GM10847 (cell line): ENCODE results near the gene TRUB1.

Source experiments
- POLR2A ChIP-seq: IDR thresholded peaks from 2 replicates; pipeline ENCODE4 v1.6.1; 2011; ENCODE audit not compliant: insufficient read length; ENCODE audit errors: extremely low read depth

Gene TRUB1

DNA sequence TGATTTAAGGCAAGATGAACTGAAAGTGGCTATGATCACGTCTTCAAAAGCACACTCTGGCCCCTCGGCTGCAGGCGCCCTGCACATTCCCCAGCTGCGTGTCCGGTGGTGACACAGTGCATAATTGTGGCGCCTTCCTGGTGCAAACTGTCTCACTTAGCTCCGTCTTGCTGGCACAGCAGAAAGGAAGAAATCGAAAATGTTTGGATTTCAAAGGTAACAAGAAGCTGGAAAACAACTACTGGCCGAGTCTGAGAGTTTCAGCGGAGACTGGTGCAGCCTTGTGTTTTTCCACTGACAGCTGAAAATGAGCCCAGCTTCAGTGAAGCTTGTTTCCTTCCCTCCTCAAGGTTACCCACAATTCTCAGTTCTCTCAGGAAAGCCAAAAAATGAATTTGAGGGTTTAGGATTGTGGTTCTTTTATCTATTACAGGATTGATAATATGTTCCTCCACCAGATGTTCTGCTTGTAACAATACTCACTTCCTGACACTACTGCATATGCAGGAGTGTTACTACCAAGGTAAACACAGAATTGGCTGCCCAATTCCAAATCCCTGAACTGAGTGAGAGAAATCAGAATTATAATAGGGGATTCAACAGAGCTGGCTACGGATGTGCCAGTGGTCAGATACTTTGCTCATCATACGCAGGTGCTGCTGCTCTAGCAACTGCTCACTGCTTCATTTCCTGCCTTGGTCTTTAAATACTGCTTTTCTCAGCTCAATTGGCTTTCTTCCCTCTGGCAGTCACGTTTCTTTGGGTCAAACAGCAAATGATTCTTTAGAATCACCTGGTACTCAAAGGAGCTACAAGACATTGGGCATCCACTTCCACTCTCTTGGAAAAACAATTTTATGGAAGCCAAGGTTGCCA, 63.7 kb downstream of the TRUB1 start:
- TF ChIP-seq POLR2A, result no peak

DNA sequence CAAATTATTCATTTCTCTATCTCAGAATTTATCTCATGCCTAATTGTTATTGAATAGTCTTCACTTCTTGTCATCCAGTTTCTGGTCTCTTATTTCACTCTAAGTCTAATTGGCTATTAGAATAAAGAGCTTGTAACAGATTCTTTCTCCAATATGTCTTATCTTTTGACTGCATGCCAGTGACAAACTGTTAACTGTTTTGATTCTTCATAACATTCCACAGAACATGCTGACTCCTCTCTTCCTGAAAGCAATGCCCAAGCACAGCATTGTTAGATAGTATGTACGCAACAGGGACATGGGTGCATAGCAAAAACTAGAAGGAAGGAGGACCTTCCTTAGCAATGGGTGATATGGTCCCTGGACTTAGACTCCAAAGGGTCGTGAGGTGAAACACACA, 65.4 kb downstream of the TRUB1 start:
- TF ChIP-seq POLR2A, result no peak

DNA sequence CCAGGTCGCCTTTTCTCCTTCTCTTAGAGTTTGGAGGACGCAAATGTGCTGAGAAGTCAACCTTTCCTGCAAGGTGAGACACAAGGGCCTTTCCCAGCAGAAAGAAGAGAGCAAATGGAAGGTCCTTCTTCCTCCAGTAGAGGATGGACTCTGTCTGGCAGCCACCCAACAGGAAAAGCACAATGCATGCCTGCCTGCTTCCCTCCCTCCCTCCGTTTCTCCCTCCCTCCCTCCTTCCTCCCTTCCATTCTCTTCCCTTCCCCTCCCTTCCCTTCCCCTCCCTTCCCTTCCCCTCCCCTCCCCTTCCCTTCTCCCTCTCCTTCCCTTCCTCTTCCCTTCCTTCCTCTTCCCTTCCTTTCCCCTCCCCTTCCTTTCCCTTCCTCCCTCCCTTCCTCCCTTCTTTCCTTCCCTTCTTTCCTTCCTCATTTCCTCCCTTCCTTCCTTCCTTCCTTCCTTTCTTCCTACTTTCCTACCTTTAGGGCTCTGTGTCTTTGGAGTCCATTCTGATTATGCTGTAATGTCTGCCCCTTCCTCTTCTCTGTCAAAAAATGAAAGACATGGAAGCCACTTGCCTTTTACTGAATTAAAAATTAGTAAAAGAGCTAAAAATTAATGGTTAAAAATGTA, 66.4 kb downstream of the TRUB1 start:
- TF ChIP-seq POLR2A, result no peak

DNA sequence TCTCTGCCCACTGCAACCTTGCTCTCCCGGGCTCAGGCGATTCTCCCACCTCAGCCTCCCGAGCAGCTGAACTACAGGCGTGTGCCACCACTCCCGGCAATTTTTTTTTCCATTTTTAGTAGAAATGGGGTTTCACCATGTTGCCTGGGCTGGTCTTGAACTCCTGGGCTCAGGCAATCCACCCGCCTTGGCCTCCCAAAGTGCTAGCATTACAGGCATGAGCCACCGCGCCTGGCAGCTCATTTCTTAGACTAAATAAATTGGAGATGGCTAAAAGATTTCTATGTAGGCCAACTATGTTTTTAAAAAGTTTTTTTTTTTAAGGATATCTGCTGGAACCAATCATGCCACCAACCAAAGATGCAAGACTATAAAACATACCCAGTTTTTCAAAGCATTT, 67.8 kb downstream of the TRUB1 start:
- no peak for TF ChIP-seq POLR2A

DNA sequence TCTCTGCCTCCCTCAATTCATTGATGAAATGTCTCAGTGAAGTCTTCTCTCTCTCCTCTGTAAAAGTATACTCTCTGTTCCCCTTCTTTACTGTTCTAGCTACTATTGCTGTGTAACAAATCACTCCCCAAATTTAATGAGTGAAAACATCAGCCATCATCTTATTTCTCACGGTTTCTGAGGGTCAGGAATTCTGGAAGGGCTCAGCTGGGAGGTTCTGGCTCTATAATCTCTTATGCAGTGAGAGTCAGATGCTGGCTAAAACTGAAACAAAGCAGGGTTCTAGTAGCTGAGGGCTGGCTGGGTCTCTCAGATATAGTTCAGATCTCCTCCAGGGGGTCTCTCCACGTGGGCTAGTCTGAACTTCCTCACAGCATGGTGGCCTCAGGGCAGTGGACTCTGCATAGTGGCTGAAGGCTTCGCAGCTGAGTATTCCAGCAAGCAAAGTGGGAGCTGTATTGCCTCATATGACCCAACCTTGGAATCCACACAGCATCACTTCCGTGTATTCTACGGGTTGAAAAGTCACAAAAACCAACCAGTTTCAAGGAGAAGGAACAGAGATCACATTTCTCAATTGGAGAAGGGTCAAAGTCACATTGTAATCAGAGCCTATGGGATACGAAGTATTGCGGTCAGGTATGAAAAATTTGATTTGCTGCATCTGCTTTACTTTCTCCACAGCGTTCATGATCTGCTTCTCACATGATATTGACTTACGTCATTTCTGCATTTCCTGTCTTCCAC, 80.4 kb downstream of the TRUB1 start:
- no peak for TF ChIP-seq POLR2A

DNA sequence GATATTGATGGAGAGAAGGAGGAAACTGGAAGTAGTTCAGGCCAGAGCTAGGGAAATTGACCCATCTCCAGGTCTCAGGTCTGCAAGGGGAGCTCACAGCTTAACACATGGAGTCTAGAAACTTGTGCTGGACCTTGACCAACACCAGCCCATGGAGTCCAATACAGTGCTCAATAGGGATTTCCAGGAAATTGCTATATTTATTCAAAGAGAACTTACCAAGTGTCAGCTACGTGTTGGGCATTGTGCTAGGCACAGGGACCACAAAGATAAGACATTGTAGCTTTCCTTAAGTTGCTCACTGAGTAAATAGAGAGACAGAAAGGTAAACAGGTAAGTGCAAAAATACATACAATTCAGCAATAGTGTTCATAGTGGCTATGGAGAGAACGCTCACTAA, 82.5 kb downstream of the TRUB1 start:
- TF ChIP-seq POLR2A, result no peak

DNA sequence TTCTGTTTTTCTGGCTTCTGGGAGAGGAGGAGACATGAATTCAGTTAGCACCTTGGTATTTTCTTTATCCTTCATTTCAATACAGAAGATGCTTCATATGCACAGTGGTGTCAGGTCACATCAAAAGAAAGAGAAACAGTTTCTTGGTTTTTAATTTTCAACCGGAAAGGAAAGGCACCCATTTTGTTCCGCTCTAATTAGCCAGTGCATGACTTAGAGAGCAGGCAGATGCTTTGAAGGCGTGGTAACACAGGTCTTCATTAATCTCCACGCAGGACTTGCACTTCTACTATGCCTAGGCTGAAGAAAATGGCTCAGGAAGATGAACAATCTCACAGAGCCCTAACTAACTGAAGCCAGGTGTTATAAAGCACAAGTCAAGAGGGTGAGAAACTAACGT, 84.7 kb downstream of the TRUB1 start:
- TF ChIP-seq POLR2A, result no peak

DNA sequence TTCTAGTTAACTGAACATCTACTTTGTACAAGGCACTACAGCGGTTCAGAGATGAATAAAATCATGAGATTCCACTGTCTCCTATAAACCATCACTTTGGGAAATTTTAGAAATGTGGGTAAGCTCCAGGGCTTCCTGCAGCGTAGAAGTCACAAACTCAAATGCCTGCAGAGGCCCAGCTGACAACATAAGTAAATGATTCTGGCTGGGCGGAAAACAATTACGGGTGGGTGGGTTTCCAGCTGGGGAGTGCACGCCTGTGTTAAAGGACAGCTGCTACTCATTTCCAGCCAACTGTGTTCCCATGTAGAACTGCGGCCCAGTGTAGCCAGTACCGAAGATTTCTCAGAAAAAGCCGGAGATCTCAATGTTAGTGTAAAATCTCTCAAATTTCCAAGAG, 85.7 kb downstream of the TRUB1 start:
- TF ChIP-seq POLR2A, result no peak

DNA sequence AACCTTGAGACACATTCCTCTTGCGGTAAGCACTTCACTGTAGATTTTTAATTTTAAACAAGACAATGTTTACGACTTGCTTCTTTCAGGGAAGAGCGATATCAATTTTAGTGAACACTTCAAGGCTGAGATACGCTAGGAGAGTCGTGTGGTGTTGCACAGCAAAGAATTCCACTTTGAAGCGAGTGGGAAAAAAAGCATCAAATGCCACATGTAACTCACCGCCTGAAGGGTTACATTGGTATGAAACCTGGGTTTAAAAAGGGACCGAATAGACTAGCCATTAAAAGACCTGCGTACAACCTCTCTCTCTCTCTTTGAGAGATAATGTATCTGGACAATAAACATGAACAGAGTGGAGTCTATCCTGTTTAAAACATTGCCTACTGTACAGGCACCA, 86.4 kb downstream of the TRUB1 start:
- no peak for TF ChIP-seq POLR2A

DNA sequence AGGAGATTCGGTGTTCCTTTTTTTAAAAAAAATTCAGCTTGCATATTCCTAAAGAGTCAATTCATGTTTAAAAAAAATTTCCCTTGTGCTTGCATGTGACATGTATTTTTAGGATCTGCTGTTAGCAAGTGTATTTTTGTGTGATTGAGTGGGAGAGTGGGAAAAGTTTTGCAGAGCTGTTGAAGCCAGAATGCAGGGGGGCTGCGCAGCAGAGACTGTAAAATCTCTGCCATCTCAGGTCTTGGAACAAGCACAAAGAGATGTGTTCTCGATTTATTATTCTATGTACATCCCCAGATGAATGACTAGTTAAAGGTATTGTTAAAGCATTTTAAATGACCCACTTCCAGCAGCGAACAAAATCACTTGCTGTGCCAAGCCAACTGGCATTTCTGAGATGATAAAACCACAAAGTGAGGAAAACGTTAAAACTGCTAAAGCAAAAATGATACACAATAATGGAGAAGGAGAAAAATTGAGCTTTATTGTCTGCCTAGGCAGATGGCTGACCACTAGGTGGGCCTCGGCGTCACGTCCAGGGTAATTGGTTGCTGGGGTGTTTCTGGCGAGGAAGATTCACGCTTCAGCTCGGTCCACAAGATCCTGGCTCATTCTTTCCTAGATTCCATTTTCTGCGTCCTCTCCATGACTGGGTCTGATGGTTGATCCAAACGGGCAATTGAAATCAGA, 88.2 kb downstream of the TRUB1 start:
- TF ChIP-seq POLR2A, result no peak

DNA sequence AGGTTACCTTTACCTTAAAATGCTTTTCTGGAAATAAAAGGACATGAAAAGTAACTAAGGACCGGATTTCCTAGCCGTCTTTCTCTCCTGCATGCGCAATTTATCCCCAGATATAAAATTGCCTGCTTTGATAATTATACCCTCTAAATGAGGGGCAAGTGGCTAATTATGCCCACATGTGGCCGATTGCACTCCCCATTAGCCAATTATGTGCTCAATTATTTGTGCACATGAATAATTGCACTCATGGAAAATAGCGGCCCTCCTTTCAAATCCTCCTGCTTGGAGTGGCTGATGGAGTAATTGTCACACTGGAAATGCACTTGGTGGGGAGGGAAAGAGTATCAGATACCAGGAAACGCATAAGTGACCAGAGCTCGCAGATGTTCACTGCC, 88.7 kb downstream of the TRUB1 start:
- TF ChIP-seq POLR2A, result no peak
